HepG2 (cell line): Measurements from ENCODE around the gene KMT2B. TPM values are rescaled to one million over a fixed set of nuclear protein-coding genes. Genes with fewer than 3 reads are reported as not detected.

Source experiments
- AGO1 ChIP-seq: fragments of 200-400 bp; formaldehyde crosslinking; IDR thresholded peaks from 2 replicates; pipeline ENCODE4 v1.6.1; 2017; ENCODE audit warnings: mild to moderate bottlenecking, low read depth, low read length, moderate library complexity; ENCODE audit not compliant: poor library complexity, severe bottlenecking
- BHLHE40 ChIP-seq: IDR thresholded peaks from 2 replicates; pipeline ENCODE4 v1.6.1; 2011; ENCODE audit warnings: low read length, improper control_type of control experiment
- EED ChIP-seq: sonication (generic); formaldehyde crosslinking; IDR thresholded peaks from 2 replicates; pipeline ENCODE4 v1.5.0; 2020; ENCODE audit warnings: mild to moderate bottlenecking, missing genetic modification reagents
- FOSL2 ChIP-seq: sonication (generic); formaldehyde crosslinking; IDR thresholded peaks from 2 replicates; pipeline ENCODE4 v1.4.0; 2020; ENCODE audit warnings: missing genetic modification reagents
- GPN1 ChIP-seq: sonication (generic); formaldehyde crosslinking; IDR thresholded peaks from 2 replicates; pipeline ENCODE4 v1.5.1; 2020; ENCODE audit warnings: missing genetic modification reagents, borderline replicate concordance
- HIVEP1 ChIP-seq: sonication (generic); formaldehyde crosslinking; IDR thresholded peaks from 2 replicates; pipeline ENCODE4 v1.4.0; 2020; ENCODE audit warnings: mild to moderate bottlenecking, missing genetic modification reagents
- HNRNPLL ChIP-seq: fragments of 200-400 bp; formaldehyde crosslinking; IDR thresholded peaks from 2 replicates; pipeline ENCODE4 v1.6.1; 2017; ENCODE audit warnings: mild to moderate bottlenecking, low read depth, low read length; ENCODE audit not compliant: poor library complexity, severe bottlenecking
- IRF2 ChIP-seq: IDR thresholded peaks from 2 replicates; pipeline ENCODE4 v1.6.1; 2018; ENCODE audit warnings: missing genetic modification reagents, missing compliant biosample characterization
- KAT2B ChIP-seq: fragments of 150-350 bp; IDR thresholded peaks from 2 replicates; pipeline ENCODE4 v1.6.1; 2014; ENCODE audit warnings: low read depth, low read length, borderline replicate concordance
- KLF13 ChIP-seq: sonication (generic); formaldehyde crosslinking; IDR thresholded peaks from 2 replicates; pipeline ENCODE4 v1.4.0; 2020; ENCODE audit warnings: mild to moderate bottlenecking, missing genetic modification reagents
- MAFG ChIP-seq: sonication (generic); formaldehyde crosslinking; IDR thresholded peaks from 2 replicates; pipeline ENCODE4 v1.5.1; 2020; ENCODE audit warnings: mild to moderate bottlenecking, missing genetic modification reagents
- MIER3 ChIP-seq: IDR thresholded peaks from 2 replicates; pipeline ENCODE4 v1.6.1; 2016; ENCODE audit warnings: missing compliant biosample characterization, borderline replicate concordance
- MTERF4 ChIP-seq: sonication (generic); formaldehyde crosslinking; IDR thresholded peaks from 2 replicates; pipeline ENCODE4 v1.8.0; 2023; ENCODE audit warnings: mild to moderate bottlenecking, missing genetic modification reagents
- NFE2 ChIP-seq: sonication (generic); formaldehyde crosslinking; IDR thresholded peaks from 2 replicates; pipeline ENCODE4 v1.4.0; 2020; ENCODE audit warnings: missing genetic modification reagents
- NFKB2 ChIP-seq: sonication (generic); formaldehyde crosslinking; IDR thresholded peaks from 2 replicates; pipeline ENCODE4 v1.4.0; 2020; ENCODE audit warnings: missing genetic modification reagents, borderline replicate concordance
- POLR2A ChIP-seq, 2 experiments: IDR thresholded peaks; 2 replicates each; pipeline ENCODE4 v1.6.1; 2011; ENCODE audit warnings: low read depth in 2 of 2, low read length in 2 of 2, mild to moderate bottlenecking in 1 of 2, moderate library complexity in 1 of 2; ENCODE audit not compliant: insufficient read depth in 1 of 2
- SAFB2 ChIP-seq: sonication (generic); formaldehyde crosslinking; IDR thresholded peaks from 2 replicates; pipeline ENCODE4 v1.5.1; 2020; ENCODE audit warnings: missing genetic modification reagents, low read depth, mild to moderate bottlenecking, borderline replicate concordance
- SMAD3 ChIP-seq: sonication (generic); formaldehyde crosslinking; IDR thresholded peaks from 2 replicates; pipeline ENCODE4 v1.4.0; 2020; ENCODE audit warnings: missing genetic modification reagents
- SMARCC2 ChIP-seq: fragments of 450-650 bp; IDR thresholded peaks from 2 replicates; pipeline ENCODE4 v1.6.1; 2017; ENCODE audit warnings: antibody characterized with exemption, mild to moderate bottlenecking
- ZBTB42 ChIP-seq: sonication (generic); formaldehyde crosslinking; IDR thresholded peaks from 2 replicates; pipeline ENCODE4 v1.5.0; 2020; ENCODE audit warnings: mild to moderate bottlenecking, missing genetic modification reagents
- ZMYM4 ChIP-seq: sonication (generic); formaldehyde crosslinking; IDR thresholded peaks from 2 replicates; pipeline ENCODE4 v1.8.1; 2023; ENCODE audit warnings: mild to moderate bottlenecking, missing genetic modification reagents
- ZNF138 ChIP-seq: sonication (generic); formaldehyde crosslinking; IDR thresholded peaks from 2 replicates; pipeline ENCODE4 v1.5.0; 2020; ENCODE audit warnings: mild to moderate bottlenecking, low read depth, missing genetic modification reagents
- ZNF253 ChIP-seq: sonication (generic); formaldehyde crosslinking; IDR thresholded peaks from 2 replicates; pipeline ENCODE4 v1.8.0; 2022; ENCODE audit warnings: mild to moderate bottlenecking, missing genetic modification reagents, borderline replicate concordance
- ZNF264 ChIP-seq: sonication (generic); formaldehyde crosslinking; IDR thresholded peaks from 2 replicates; pipeline ENCODE4 v1.4.0; 2020; ENCODE audit warnings: missing genetic modification reagents
- ZNF460 ChIP-seq: sonication (generic); formaldehyde crosslinking; IDR thresholded peaks from 2 replicates; pipeline ENCODE4 v1.5.1; 2020; ENCODE audit warnings: missing genetic modification reagents, mild to moderate bottlenecking, borderline replicate concordance
- ZNF550 ChIP-seq: sonication (generic); formaldehyde crosslinking; IDR thresholded peaks from 2 replicates; pipeline ENCODE4 v1.4.0; 2020; ENCODE audit warnings: mild to moderate bottlenecking, missing genetic modification reagents, borderline replicate concordance
- ZNF772 ChIP-seq: sonication (generic); formaldehyde crosslinking; IDR thresholded peaks from 2 replicates; pipeline ENCODE4 v1.5.0; 2020; ENCODE audit warnings: mild to moderate bottlenecking, missing genetic modification reagents
- ZNF780A ChIP-seq: sonication (generic); formaldehyde crosslinking; IDR thresholded peaks from 2 replicates; pipeline ENCODE4 v1.8.0; 2022; ENCODE audit warnings: mild to moderate bottlenecking, missing genetic modification reagents, moderate library complexity
- ZNF790 ChIP-seq: sonication (generic); formaldehyde crosslinking; IDR thresholded peaks from 2 replicates; pipeline ENCODE4 v1.8.0; 2022; ENCODE audit warnings: missing genetic modification reagents, mild to moderate bottlenecking, borderline replicate concordance
- ZSCAN5A ChIP-seq: sonication (generic); formaldehyde crosslinking; IDR thresholded peaks from 2 replicates; pipeline ENCODE4 v1.8.0; 2022; ENCODE audit warnings: mild to moderate bottlenecking, missing genetic modification reagents, borderline replicate concordance
- polyA plus RNA-seq, 8 experiments: library from polyadenylated mRNA; depleted of rRNA in 3 of 8; stranded (reverse) in 7 of 8; unstranded in 1 of 8; fragments of >200 nt; fragmentation: Illumina TruSeq in 4 of 8; extraction: Trizol in 4 of 8; gene quantifications; 2 replicates each; pipeline versions ENCODE4 v1.2.1 to v1.2.3, GENCODE V29; 2011 to 2016; ENCODE audit warnings: low read depth in 4 of 8, missing spikeins in 1 of 8, mixed read lengths in 1 of 8; ENCODE audit not compliant: insufficient read depth in 1 of 8
- total RNA-seq, 5 experiments: library from RNA; depleted of rRNA; stranded (reverse); fragments of >200 nt; fragmentation: Illumina TruSeq; extraction: Trizol; gene quantifications; 2 replicates each; pipeline ENCODE4 v1.2.3, GENCODE V29; 2016; ENCODE audit warnings: low read depth in 1 of 5
- TF ChIP-seq, protein P1 (sequence below): sonication (generic); formaldehyde crosslinking; IDR thresholded peaks from 2 replicates; pipeline ENCODE4 v1.5.1; 2020; ENCODE audit warnings: mild to moderate bottlenecking, missing genetic modification reagents, moderate library complexity

The KMT2B gene
- total and polyA plus RNA-seq, 2 of the 13 experiments (the other 11 are each of a cell fraction or from before 2014, with no cell fraction given), result 6.2 to 16.9 TPM

DNA sequence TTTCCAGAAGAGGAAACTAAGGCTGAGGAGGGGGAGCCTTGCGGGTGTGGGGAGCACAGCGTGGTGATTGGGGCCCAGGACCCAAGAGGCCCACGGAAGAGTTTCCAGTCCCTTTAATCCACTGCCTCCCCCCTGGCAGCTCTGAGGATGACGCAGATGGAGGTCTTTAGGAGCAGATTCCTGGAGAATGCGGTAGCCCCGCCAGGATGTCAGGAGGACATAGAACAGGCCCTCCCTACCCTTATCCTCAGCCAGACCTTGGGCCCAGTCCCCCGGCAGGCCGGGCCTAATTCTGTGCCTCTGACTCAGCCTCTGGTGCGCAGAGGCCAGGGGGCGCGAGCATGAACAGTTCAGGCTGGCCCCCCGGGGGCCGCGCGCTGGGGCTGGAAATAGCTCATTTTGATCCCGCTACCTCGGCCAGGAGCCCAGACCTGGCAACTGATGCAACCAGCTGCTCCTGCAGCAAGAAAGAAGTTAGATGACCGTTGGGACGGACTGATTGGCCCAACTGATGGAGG, 39.5 kb downstream of the KMT2B start (continued):
- TF ChIP-seq MIER3 (CRISPR knock-in tag), result no peak
- no peak for TF ChIP-seq MTERF4 (CRISPR knock-in tag)
- TF ChIP-seq KLF13 (CRISPR knock-in tag), result no peak
- no peak for TF ChIP-seq IRF2 (CRISPR knock-in tag)
- no peak for TF ChIP-seq MAFG (CRISPR knock-in tag)
- no peak for TF ChIP-seq ZNF790 (CRISPR knock-in tag)
- no peak for TF ChIP-seq HIVEP1
- TF ChIP-seq ZNF780A, result no peak
- no peak for TF ChIP-seq ZSCAN5A (CRISPR knock-in tag)
- no peak for TF ChIP-seq ZBTB42 (CRISPR knock-in tag)
- no peak for TF ChIP-seq ZMYM4 (CRISPR knock-in tag)
- no peak for TF ChIP-seq ZNF264 (CRISPR knock-in tag)
- TF ChIP-seq SMARCC2, result no peak
- TF ChIP-seq ZNF138 (CRISPR knock-in tag), result no peak
- no peak for TF ChIP-seq EED (CRISPR knock-in tag)
- no peak for TF ChIP-seq SMAD3
- no peak for TF ChIP-seq ZNF460 (CRISPR knock-in tag)
- no peak for TF ChIP-seq KAT2B
- no peak for TF ChIP-seq ZNF550 (CRISPR knock-in tag)
- no peak for TF ChIP-seq ZNF253 (CRISPR knock-in tag)
- TF ChIP-seq ZNF772, result no peak
- no peak for TF ChIP-seq GPN1 (CRISPR knock-in tag)
- TF ChIP-seq NFE2 (CRISPR knock-in tag), result no peak
- no peak for TF ChIP-seq HNRNPLL
- TF ChIP-seq, protein P1, sequence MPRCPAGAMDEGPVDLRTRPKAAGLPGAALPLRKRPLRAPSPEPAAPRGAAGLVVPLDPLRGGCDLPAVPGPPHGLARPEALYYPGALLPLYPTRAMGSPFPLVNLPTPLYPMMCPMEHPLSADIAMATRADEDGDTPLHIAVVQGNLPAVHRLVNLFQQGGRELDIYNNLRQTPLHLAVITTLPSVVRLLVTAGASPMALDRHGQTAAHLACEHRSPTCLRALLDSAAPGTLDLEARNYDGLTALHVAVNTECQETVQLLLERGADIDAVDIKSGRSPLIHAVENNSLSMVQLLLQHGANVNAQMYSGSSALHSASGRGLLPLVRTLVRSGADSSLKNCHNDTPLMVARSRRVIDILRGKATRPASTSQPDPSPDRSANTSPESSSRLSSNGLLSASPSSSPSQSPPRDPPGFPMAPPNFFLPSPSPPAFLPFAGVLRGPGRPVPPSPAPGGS (CRISPR knock-in tag), result no peak
- TF ChIP-seq SAFB2 (CRISPR knock-in tag), result no peak
- TF ChIP-seq AGO1, result peak; percentile 76
- 0 out of 2 replicates have a peak, but pooled peaks have one; percentile 11 for TF ChIP-seq NFKB2 (CRISPR knock-in tag)
- peak; percentile 29; the same call in 1 of the 2 replicates for TF ChIP-seq FOSL2 (CRISPR knock-in tag)
- TF ChIP-seq POLR2A (IDR thresholded peaks at IDR 0.05; ENCODE audit: insufficient read depth in 1 of 2, low read depth in 2 of 2, low read length in 2 of 2), result peak in 1 of 2 experiments; percentile 14; a peak in 1 of 4 replicates
- TF ChIP-seq BHLHE40, result no peak
